T-helper 17 cell (primary cell): ENCODE results near the gene SF3B1. TPM values are rescaled to one million over a fixed set of nuclear protein-coding genes. Genes with fewer than 3 reads are reported as not detected.
"Not testable (repeated sequence)": the region's sequence is repeated elsewhere in the genome, so short reads cannot be mapped to it uniquely, and the experiment has no call there.

Experiments
- ATAC-seq: fragments of 150-1000 bp; cut with Tn5 transposase; 2 replicates; pipeline ENCODE4 v1.10.0; 2021; ENCODE audit warnings: mild to moderate bottlenecking, moderate library complexity
- DNase-seq, 3 donors: peaks; one replicate each; pipeline versions ENCODE4 v3.0.0 to v3.0.0-alpha.2; 2020 to 2021
- H3K9me3 ChIP-seq: one replicate; pipeline ENCODE4 v1.7.0; 2013; ENCODE audit warnings: low read length, mild to moderate bottlenecking; ENCODE audit not compliant: control insufficient read depth, poor library complexity, severe bottlenecking
- H3K27ac Mint-ChIP-seq: one replicate; pipeline ENCODE4 v1.8.0; 2022; ENCODE audit warnings: mild to moderate bottlenecking, moderate library complexity, mixed read lengths
- H3K27me3 Mint-ChIP-seq: one replicate; pipeline ENCODE4 v1.8.0; 2022; ENCODE audit warnings: mixed read lengths
- H3K36me3 Mint-ChIP-seq: one replicate; pipeline ENCODE4 v1.8.0; 2022; ENCODE audit warnings: low read depth, mixed read lengths
- H3K4me1 Mint-ChIP-seq: one replicate; pipeline ENCODE4 v1.8.0; 2022; ENCODE audit warnings: mild to moderate bottlenecking, mixed read lengths
- H3K4me3 Mint-ChIP-seq: one replicate; pipeline ENCODE4 v1.8.0; 2022; ENCODE audit warnings: mild to moderate bottlenecking, moderate library complexity, mixed read lengths
- total RNA-seq, 4 donors: library from RNA in 2 of 4; stranded (reverse) in 2 of 4; gene quantifications; one replicate each; pipeline ENCODE4 v1.2.3 and lab custom pipeline; 2022 to 2026

SF3B1 gene
- 100 to 1,000 TPM; 454 to 510 TPM for total RNA-seq
- total RNA-seq (lab: John Stamatoyannopoulos, UW) = 991 to 1,431 reads per million in 2 donors

GRCh38 chr2:197434541-197435513, at the start of gene SF3B1:
SF3B1 (minus strand) TSS chr2:197435028; CDS start chr2:197434999, 29 bp downstream.
- Mint-ChIP-seq H3K4me1 (peaks cover 42% of the 10 kb centered on the region), H3K36me3 (peaks cover 10% of the 10 kb centered on the region), H3K4me3 (peak within 1 kb of the TSS; percentile 97), H3K27me3 (no peaks in the 10 kb centered on the region), H3K27ac (peak within 1 kb of the TSS; percentile 100)
- ATAC-seq (peak; percentile 97), DNase-seq (peak; percentile 98 to 99 (median 99))
- no peaks in the 10 kb centered on the region for H3K9me3 ChIP-seq

DNA sequence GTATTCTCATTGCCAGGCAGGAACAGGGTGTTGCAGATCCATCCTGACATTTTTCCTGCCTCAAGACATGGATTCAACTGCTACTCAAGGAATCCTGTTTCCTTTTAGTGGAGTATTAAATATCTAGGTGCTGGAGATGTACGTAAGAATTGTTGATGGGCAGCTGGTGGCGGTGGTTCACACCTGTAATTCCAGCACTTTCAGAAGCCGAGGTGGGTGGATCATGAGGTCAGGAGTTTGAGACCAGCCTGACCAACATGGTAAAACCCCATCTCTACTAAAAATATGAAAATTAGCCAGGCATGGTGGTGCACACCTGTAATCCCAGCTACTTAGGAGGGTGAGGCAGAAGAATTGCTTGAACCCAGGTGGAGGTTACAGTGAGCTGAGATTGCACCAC, 49.4 kb upstream of the SF3B1 start:
- not testable (repeated sequence) for H3K27me3 Mint-ChIP-seq, ATAC-seq, H3K9me3 ChIP-seq, H3K36me3 Mint-ChIP-seq, H3K4me1 Mint-ChIP-seq, H3K4me3 Mint-ChIP-seq, DNase-seq
- H3K27ac Mint-ChIP-seq = peak overlapping the region; percentile 22

DNA sequence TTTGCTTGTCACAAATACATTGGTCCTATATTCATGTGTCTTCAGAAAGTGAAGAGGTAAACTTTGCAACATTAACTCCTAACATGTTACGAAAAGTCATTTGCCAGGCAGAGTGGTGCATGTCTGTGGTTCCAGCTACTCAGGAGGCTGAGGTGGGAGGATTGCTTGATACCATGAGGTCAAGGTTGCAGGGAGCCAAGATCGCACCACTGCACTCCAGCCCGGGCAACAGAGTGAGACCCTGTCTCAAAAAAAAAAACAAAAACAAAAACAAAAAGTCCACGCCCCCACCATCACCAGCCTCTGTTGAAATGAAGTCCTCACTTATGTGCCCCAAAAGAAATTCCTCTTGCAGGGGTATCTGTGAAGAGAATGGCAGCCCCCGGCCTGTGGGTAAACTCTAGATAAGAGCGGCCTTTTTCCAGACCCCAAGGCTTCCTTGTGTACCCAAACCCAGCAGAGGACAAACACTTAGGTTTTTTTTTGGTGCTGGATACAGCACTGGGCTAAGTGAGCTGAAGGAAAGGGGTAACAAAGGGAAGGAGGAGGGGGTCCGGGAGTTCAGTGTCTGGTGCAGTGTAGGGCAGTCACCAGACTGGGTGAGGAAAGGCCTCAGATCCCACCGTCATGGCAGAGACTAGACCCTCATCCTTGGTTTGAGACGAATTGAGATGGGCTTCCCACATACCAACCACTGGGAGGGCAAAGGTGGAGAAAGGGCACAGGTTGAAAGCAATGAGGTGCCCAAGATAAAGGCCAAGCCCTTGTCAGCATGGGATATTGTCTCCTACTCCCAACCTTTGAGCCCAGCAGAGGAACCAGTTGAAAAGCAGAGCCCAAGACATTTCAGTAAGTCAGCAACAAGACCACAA, 45.6 kb upstream of the SF3B1 start:
- no peaks in the 10 kb centered on the region for H3K9me3 ChIP-seq
- peaks cover 4% of the 10 kb centered on the region for H3K36me3 Mint-ChIP-seq
- DNase-seq = no peak
- H3K27ac Mint-ChIP-seq = no peak overlapping the region
- no peaks in the 10 kb centered on the region for H3K27me3 Mint-ChIP-seq
- H3K4me1 Mint-ChIP-seq = peaks cover 5% of the 10 kb centered on the region
- H3K4me3 Mint-ChIP-seq = no peak overlapping the region
- no peak for ATAC-seq

GRCh38 chr2:197477797-197478196, 43.0 kb upstream of the SF3B1 start:
- peaks cover 4% of the 10 kb centered on the region for H3K36me3 Mint-ChIP-seq
- ATAC-seq (no peak), DNase-seq (no peak)
- H3K4me1 Mint-ChIP-seq = peaks cover 5% of the 10 kb centered on the region
- H3K9me3 ChIP-seq = no peaks in the 10 kb centered on the region
- no peaks in the 10 kb centered on the region for H3K27me3 Mint-ChIP-seq
- H3K27ac Mint-ChIP-seq = peak overlapping the region; percentile 67
- H3K4me3 Mint-ChIP-seq = no peak overlapping the region

- H3K9me3 ChIP-seq = no peaks in the 10 kb centered on the region
- Mint-ChIP-seq H3K27ac (peak overlapping the region; percentile 32), H3K4me3 (no peak overlapping the region), H3K36me3 (peaks cover 3% of the 10 kb centered on the region), H3K27me3 (no peaks in the 10 kb centered on the region), H3K4me1 (peaks cover 2% of the 10 kb centered on the region)
- ATAC-seq (no peak), DNase-seq (no peak)
Observed at GRCh38 chr2:197472166-197472565, 37.3 kb upstream of the SF3B1 start.

DNA sequence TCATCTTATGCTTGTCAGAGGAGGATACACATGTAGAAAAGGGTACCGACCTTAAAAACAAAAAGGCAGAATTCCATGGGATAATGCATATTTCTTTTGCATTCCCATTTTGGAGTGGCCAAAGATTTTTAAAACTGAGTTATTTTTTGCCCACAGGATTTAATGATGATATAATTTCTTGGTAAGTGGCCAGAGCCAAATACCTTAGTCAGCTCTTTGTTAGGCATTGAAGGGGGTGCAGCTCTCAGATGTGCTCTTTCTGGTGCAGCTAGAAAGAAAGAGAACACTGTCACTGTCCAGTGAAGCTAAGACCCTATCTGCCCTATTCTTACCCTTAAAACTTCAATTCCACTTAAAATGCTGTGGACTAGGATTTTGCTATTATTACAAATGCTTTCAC, 29.3 kb upstream of the SF3B1 start:
- Mint-ChIP-seq H3K27me3 (no peaks in the 10 kb centered on the region), H3K36me3 (peaks cover 4% of the 10 kb centered on the region), H3K4me1 (peaks cover 4% of the 10 kb centered on the region), H3K4me3 (no peak overlapping the region), H3K27ac (no peak overlapping the region)
- H3K9me3 ChIP-seq = no peaks in the 10 kb centered on the region
- ATAC-seq (no peak), DNase-seq (no peak)

DNA sequence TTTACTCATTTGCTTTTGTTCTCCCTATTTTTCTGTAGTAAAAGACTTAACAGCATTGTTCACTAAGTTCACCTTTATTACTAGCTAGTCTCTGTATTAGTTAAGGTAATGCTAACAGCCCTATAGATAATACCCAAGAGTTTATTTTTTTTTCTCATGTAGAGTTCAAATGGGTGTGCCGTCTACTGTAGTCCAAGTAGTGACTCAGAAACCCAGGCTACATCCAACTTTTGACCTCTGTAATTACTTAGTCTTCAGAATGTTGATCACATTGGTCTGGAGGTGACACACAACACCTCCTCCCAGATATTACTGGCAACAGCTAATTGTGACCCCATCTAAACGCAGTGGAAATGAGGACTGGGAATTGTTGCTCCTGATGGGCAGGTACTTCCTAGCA, 26.2 kb upstream of the SF3B1 start:
- H3K36me3 Mint-ChIP-seq = peaks cover under 1% of the 10 kb centered on the region

DNA sequence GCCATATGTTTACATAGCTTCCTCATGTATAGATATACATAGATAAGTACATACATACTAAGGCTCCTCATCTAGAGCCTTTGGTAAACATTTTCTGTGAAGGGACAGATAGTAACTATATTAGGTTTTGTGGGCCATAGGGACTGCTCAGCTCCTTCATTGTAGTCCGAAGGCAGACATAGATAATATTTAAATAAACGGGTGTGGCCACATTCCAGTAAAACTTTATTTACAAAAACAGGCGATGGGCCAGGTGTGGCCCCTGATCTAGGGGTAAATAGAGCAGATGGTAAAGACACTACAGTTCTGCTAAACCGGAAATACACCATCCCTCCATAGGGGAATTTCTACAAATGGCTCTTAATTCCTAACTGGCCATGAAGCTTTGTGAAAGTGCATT, 25.8 kb upstream of the SF3B1 start:
- Mint-ChIP-seq H3K36me3 (no peaks in the 10 kb centered on the region), H3K4me3 (no peak overlapping the region), H3K4me1 (peaks cover 10% of the 10 kb centered on the region)

More for the DNA sequence above, 26.2 kb upstream of the SF3B1 start:
- Mint-ChIP-seq H3K4me3 (no peak overlapping the region), H3K4me1 (peaks cover 12% of the 10 kb centered on the region), H3K27me3 (no peaks in the 10 kb centered on the region), H3K27ac (peak overlapping the region; percentile 8)
- H3K9me3 ChIP-seq = no peaks in the 10 kb centered on the region
- no peak for DNase-seq
- ATAC-seq = no peak

GRCh38 chr2:197455428-197455827, 20.6 kb upstream of the SF3B1 start:
- no peaks in the 10 kb centered on the region for H3K9me3 ChIP-seq
- ATAC-seq (no peak), DNase-seq (no peak)
- Mint-ChIP-seq H3K27ac (peak overlapping the region; percentile 56), H3K4me1 (peaks cover 32% of the 10 kb centered on the region), H3K27me3 (no peaks in the 10 kb centered on the region), H3K36me3 (peaks cover 8% of the 10 kb centered on the region), H3K4me3 (peak overlapping the region; percentile 59)

More for the DNA sequence above, 25.8 kb upstream of the SF3B1 start:
- Mint-ChIP-seq H3K27me3 (no peaks in the 10 kb centered on the region), H3K27ac (peak overlapping the region; percentile 8)
- H3K9me3 ChIP-seq = no peaks in the 10 kb centered on the region
- ATAC-seq (no peak), DNase-seq (no peak)

DNA sequence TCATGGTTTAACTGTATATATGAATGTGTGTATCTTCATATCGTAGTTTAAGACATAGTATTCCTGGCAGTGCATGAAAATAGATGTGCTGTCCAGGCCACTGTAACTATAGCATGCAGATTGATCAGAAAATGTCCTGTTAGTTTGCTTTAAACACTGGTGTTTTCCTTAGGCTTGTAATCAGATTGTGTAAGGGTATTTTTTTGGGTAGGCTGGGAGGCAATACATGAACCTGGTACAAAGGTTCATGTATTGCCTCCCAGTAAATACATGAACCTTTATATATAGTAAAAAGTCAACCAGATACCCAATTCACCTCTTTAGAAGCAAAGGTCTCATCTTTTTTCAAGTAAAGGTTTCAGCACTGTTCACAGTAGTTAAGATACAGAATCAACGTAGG, 20.1 kb upstream of the SF3B1 start:
- H3K4me3 Mint-ChIP-seq = no peak overlapping the region
- no peaks in the 10 kb centered on the region for H3K27me3 Mint-ChIP-seq
- H3K27ac Mint-ChIP-seq = peak overlapping the region; percentile 100
- DNase-seq (no peak), ATAC-seq (no peak)
- H3K9me3 ChIP-seq = no peaks in the 10 kb centered on the region
- H3K36me3 Mint-ChIP-seq = peaks cover 8% of the 10 kb centered on the region
- peaks cover 32% of the 10 kb centered on the region for H3K4me1 Mint-ChIP-seq

DNA sequence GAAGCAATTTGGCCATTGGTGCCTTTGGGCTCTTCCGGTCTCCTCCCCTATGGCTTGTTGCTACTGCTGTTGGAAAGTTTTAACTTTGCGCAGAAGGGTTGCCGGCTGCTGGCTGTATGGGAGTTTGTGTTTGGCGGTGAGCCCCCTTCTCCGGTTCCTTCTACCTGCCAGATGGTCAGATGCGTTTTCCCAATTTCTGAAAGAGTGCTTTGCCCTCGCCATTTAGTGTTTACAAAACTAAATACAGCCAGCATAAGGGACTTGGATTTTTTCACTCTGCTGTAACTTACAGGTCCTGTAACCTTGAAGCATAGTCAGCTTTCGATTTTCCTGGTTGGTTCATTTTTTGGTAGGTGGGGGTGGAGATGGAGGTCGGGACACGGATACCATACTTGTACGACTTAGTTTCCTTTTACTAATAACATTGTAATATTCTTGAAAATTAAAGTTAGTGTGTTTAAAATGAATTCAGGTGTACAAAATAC, 19.1 kb upstream of the SF3B1 start:
- peak overlapping the region; percentile 98 for H3K4me3 Mint-ChIP-seq
- H3K9me3 ChIP-seq = no peaks in the 10 kb centered on the region
- no peak for DNase-seq
- peak overlapping the region; percentile 100 for H3K27ac Mint-ChIP-seq
- H3K4me1 Mint-ChIP-seq = peaks cover 32% of the 10 kb centered on the region
- no peaks in the 10 kb centered on the region for H3K27me3 Mint-ChIP-seq
- H3K36me3 Mint-ChIP-seq = peaks cover 8% of the 10 kb centered on the region
- ATAC-seq = no peak

DNA sequence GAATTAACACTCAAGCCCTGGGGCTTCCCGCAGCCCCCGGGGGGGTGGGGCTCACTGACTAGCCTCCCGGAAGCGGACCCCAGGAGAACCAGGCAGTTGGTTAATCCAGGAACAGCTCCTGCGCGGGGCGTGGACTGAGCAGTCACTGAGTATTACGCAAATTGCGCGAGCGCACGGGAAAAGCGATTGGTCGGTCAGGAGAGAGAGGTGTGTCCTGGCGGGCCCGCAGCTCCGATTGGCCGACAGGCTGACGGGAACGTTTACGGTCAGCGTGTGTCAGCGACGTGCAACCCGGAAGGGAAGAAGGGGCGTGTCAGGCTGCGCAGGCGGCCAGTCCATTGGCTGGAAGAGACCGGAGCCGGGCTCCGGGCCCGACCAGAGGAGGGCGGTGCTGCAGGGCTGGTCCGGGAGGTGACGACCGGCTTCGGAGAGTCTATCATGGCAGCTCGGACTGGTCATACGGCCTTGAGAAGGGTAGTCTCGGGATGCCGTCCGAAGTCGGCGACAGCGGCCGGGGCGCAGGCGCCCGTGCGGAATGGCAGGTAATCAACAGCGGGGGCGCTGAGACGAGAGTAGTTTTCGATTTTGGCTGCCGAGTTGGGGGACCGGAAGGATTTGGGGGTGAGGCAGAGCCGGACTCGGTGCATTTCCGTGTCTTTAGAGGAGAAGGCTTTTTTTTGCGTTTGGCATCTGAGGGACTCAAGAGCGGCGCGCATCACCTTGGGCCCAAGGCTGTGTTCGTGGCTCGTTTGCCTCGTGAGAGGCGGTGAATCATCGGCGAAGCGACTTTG, 18.5 kb upstream of the SF3B1 start, which contains the start of gene COQ10B:
COQ10B (plus strand) TSS at position 430 of the 791 bp plus-strand sequence; CDS start at position 439, 9 bp downstream.
- peak; percentile 95 to 98 (median 95) for DNase-seq
- Mint-ChIP-seq H3K36me3 (peaks cover 8% of the 10 kb centered on the region), H3K27me3 (no peaks in the 10 kb centered on the region), H3K4me1 (peaks cover 31% of the 10 kb centered on the region), H3K4me3 (peak within 1 kb of the TSS; percentile 98), H3K27ac (peak within 1 kb of the TSS; percentile 100)
- peak; percentile 89 for ATAC-seq
- H3K9me3 ChIP-seq = no peaks in the 10 kb centered on the region
